ENCODE data around the gene CFAP61. TPM values are rescaled to one million over a fixed set of nuclear protein-coding genes. Genes with fewer than 3 reads are reported as not detected.

Gene CFAP61
- total and polyA plus RNA-seq, 12 donors, result 0.53 to 3.6 (median 1.1) TPM; not detected in 3

GRCh38 chr20:20078041-20078440 lies 25.7 kb downstream of the CFAP61 start:
- intact Hi-C loops (cut with DNase I), result no loop called here
- no peak overlapping the region for H3K4me3 ChIP-seq
- no peak for TF ChIP-seq POLR2A (IDR thresholded peaks at IDR 0.05)
- TF ChIP-seq, protein P1, sequence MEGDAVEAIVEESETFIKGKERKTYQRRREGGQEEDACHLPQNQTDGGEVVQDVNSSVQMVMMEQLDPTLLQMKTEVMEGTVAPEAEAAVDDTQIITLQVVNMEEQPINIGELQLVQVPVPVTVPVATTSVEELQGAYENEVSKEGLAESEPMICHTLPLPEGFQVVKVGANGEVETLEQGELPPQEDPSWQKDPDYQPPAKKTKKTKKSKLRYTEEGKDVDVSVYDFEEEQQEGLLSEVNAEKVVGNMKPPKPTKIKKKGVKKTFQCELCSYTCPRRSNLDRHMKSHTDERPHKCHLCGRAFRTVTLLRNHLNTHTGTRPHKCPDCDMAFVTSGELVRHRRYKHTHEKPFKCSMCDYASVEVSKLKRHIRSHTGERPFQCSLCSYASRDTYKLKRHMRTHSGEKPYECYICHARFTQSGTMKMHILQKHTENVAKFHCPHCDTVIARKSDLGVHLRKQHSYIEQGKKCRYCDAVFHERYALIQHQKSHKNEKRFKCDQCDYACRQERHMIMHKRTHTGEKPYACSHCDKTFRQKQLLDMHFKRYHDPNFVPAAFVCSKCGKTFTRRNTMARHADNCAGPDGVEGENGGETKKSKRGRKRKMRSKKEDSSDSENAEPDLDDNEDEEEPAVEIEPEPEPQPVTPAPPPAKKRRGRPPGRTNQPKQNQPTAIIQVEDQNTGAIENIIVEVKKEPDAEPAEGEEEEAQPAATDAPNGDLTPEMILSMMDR (IDR thresholded peaks at IDR 0.05), result no peak
- no peaks in the 10 kb centered on the region for H3K4me1 ChIP-seq (replicated peaks in 1 of 2)
- H3K27ac ChIP-seq, result no peak overlapping the region
- no peaks in the 10 kb centered on the region for H3K36me3 ChIP-seq (replicated peaks in 1 of 2)
- 89 to 92% (median 90%) methylated on average over 4 of the region's 4 CpGs for WGBS, 4 donors
- no peaks in the 10 kb centered on the region for H3K9me3 ChIP-seq (replicated peaks in 1 of 3)
- H3K27me3 ChIP-seq, result peaks cover 10% of the 10 kb centered on the region
- no peak for DNase-seq

DNA sequence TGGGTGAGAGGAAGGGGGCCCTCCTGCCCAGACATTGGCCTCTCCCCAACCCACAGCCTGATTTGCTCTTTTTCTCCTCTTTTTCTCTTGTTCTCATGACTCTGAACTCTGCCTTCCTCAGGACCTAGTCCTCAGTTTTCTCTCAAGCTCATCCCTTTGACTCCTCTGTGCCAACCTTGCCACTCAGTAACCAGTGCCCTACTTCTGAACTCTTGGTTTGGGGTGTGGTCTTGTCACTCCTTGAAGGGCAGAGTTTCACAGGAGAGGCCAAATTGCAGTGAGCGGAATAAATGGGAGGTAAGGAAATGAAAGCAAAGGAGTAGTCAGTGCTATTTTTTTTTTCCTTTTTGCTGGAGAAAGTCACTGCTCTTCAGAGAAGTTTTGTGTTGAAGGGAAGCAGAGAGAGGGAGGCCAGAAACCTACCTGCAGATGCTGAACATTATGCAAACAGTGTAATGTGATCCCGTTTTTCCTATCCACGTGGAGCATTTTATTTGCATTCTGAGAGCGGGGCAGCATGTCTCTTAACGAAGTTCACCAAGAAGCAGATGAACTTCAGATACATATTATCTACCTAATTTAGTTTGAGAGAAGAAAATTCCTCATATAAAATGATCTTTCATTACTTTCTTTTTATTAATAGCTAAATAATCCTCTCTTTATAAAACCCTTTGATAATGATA lies 26.9 kb downstream of the CFAP61 start:
- no peak for DNase-seq
- intact Hi-C loops (cut with DNase I), result no loop called here

DNA sequence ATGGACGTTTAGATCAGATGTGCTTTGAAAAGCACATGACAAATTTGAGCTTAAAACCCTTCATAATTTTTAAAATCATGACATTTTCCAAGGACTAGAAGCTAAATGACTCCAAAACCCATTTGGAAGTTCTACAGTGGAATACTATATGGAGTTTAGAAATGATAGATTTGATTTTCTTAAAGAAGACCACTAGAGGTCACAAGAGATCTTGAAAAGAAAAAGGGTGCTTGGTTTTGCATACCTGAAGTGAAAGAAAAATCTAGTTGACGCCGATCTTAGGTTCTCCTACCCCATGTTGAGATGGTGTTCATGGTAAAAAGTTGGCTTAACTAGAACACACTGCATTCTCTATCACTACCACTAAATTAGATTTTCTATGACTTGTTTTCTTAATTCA lies 31.5 kb downstream of the CFAP61 start:
- 2 to 5% (median 4%) methylated on average over 3 of the region's 3 CpGs for WGBS, 4 donors
- no peaks in the 10 kb centered on the region for H3K9me3 ChIP-seq (replicated peaks in 1 of 3)
- DNase-seq, result no peak
- no peaks in the 10 kb centered on the region for H3K4me1 ChIP-seq (replicated peaks in 1 of 2)
- intact Hi-C loops (cut with DNase I), result loop anchor here in 1 of 2 donors (10.0 kb wide), 1 partner anchor 161 kb away; no protein-coding TSS in a partner anchor
- no peak overlapping the region for H3K4me3 ChIP-seq
- TF ChIP-seq, protein P1 (IDR thresholded peaks at IDR 0.05), result peak; percentile 25 to 64 (median 47)
- no peak for TF ChIP-seq POLR2A (IDR thresholded peaks at IDR 0.05)
- no peak overlapping the region for H3K27ac ChIP-seq
- H3K27me3 ChIP-seq, result peaks cover 10% of the 10 kb centered on the region
- H3K36me3 ChIP-seq (replicated peaks in 1 of 2), result no peaks in the 10 kb centered on the region

More for the DNA sequence above, 26.9 kb downstream of the CFAP61 start:
- Histone ChIP-seq H3K27me3 (peaks cover 10% of the 10 kb centered on the region), H3K4me1 (replicated peaks in 1 of 2) (no peaks in the 10 kb centered on the region), H3K4me3 (no peak overlapping the region), H3K27ac (no peak overlapping the region), H3K9me3 (replicated peaks in 1 of 3) (no peaks in the 10 kb centered on the region), H3K36me3 (replicated peaks in 1 of 2) (no peaks in the 10 kb centered on the region)
- TF ChIP-seq POLR2A (IDR thresholded peaks at IDR 0.05), result no peak
- TF ChIP-seq, protein P1 (IDR thresholded peaks at IDR 0.05), result no peak
- WGBS, 4 donors, result 60 to 67% (median 64%) methylated on average over 5 of the region's 5 CpGs

DNA sequence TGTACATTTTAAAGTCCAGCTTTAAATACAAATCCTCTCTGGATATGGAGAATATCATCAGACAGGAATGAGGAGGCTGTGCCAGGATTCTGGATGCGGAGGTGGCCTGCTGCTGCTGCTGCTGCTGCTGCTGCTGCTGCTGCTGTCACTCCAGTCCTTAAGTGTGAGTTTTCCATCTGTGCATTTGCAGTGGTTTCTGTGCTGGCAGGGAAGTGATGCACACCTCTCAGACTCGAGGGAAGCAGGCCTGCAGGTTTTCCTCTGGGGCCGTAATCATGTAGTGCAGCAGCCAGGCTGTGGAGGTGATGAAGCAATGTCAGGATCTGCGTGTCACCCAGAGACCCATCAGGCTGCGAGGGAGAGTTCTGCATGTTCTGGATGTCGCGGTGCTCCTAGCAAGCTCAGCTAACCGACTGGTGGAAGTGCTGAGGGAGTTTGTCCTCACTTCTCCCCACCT lies 32.0 kb downstream of the CFAP61 start:
- H3K4me3 ChIP-seq, result no peak overlapping the region
- WGBS, 4 donors, result 61 to 73% (median 66%) methylated on average over 8 of the region's 8 CpGs
- no peaks in the 10 kb centered on the region for H3K36me3 ChIP-seq (replicated peaks in 1 of 2)
- no peaks in the 10 kb centered on the region for H3K4me1 ChIP-seq (replicated peaks in 1 of 2)
- TF ChIP-seq POLR2A (IDR thresholded peaks at IDR 0.05), result no peak
- TF ChIP-seq, protein P1 (IDR thresholded peaks at IDR 0.05), result no peak
- DNase-seq, result peak in 1 of 7 donors; percentile 65
- no peaks in the 10 kb centered on the region for H3K9me3 ChIP-seq (replicated peaks in 1 of 3)
- no peak overlapping the region for H3K27ac ChIP-seq
- H3K27me3 ChIP-seq, result peaks cover 10% of the 10 kb centered on the region
- intact Hi-C loops (cut with DNase I), result loop anchor here in 1 of 2 donors (10.0 kb wide), 1 partner anchor 160 kb away; no protein-coding TSS in a partner anchor

All from adrenal gland (tissue), 12 donors.